GM19324 (cell line): ENCODE measurements around the gene TAPBPL.
"Not testable (repeated sequence)": the region's sequence is repeated elsewhere in the genome, so short reads cannot be mapped to it uniquely, and the experiment has no call there.

Experiments used
- ATAC-seq: cut with Tn5 transposase; IDR thresholded peaks from one replicate; pipeline ENCODE4 v1.9.1; 2021; ENCODE audit warnings: mild to moderate bottlenecking, moderate library complexity; ENCODE audit not compliant: unreplicated experiment, low FRiP score

Gene TAPBPL

GRCh38 chr12:6451348-6452244 is at the start of gene TAPBPL:
Gene TAPBPL (plus strand): TSS chr12:6452042. CDS start chr12:6452249, 207 bp downstream.
- ATAC-seq = peak; percentile 56

- ATAC-seq = no peak
Measured at GRCh38 chr12:6404390-6404789, 47.5 kb upstream of the TAPBPL start.

GRCh38 chr12:6405963-6406362 is 45.9 kb upstream of the TAPBPL start:
- no peak for ATAC-seq

GRCh38 chr12:6407236-6407954 is 44.4 kb upstream of the TAPBPL start:
- ATAC-seq = no peak

- no peak for ATAC-seq
Measured at GRCh38 chr12:6416596-6416995, 35.2 kb upstream of the TAPBPL start.

- ATAC-seq = no peak
Measured at GRCh38 chr12:6418796-6419195, 33.0 kb upstream of the TAPBPL start.

GRCh38 chr12:6420364-6420763 is 31.5 kb upstream of the TAPBPL start:
- ATAC-seq = no peak

GRCh38 chr12:6423267-6424007 is 28.4 kb upstream of the TAPBPL start:
- peak; percentile 42 for ATAC-seq

GRCh38 chr12:6424008-6424347 is 27.9 kb upstream of the TAPBPL start:
- ATAC-seq = no peak

GRCh38 chr12:6424866-6425265 is 27.0 kb upstream of the TAPBPL start:
- no peak for ATAC-seq

GRCh38 chr12:6425590-6426531 is 26.0 kb upstream of the TAPBPL start:
- no peak for ATAC-seq

GRCh38 chr12:6426882-6427671 is 24.8 kb upstream of the TAPBPL start:
- peak; percentile 62 for ATAC-seq

GRCh38 chr12:6427796-6428195 is 24.0 kb upstream of the TAPBPL start:
- not testable (repeated sequence) for ATAC-seq

GRCh38 chr12:6428326-6428725 is 23.5 kb upstream of the TAPBPL start:
- no peak for ATAC-seq

- ATAC-seq = no peak
Measured at GRCh38 chr12:6430124-6430989, 21.5 kb upstream of the TAPBPL start.

GRCh38 chr12:6432991-6433390 is 18.9 kb upstream of the TAPBPL start:
- no peak for ATAC-seq

- ATAC-seq = no peak
Measured at GRCh38 chr12:6434205-6435140, 17.4 kb upstream of the TAPBPL start.
